Superior temporal gyrus (tissue), 1 donor: ENCODE results near the gene SPRYD4.
"Not testable (repeated sequence)": the region's sequence is repeated elsewhere in the genome, so short reads cannot be mapped to it uniquely, and the experiment has no call there.

ENCODE experiments used
- DNase-seq: peaks from one replicate; pipeline ENCODE4 v3.0.0-alpha.2; 2016; ENCODE audit errors: extremely low spot score

Gene SPRYD4

DNA sequence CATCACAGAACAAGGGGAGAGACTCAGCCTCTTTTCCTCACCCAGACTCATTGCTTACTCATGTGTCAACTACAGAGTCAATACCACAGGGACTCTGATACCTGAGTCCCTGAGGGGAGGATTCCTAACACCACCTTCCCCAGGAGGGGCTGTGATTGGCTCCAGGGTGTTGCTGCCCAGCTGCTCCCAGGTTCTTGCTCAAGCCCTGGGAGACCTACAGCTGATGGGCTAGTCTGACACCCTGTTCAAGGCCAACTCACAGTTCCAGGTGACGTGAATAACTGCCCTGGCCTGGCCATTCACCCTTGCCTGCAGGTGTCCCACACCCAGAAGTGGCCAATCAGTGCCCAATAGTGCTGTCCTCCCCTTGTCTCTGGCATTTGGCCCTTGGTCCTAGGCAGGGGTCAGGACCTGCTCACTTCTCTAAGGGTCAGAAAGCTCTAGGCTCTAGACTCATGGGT is 8.6 kb downstream of the SPRYD4 start:
- DNase-seq: no peak

DNA sequence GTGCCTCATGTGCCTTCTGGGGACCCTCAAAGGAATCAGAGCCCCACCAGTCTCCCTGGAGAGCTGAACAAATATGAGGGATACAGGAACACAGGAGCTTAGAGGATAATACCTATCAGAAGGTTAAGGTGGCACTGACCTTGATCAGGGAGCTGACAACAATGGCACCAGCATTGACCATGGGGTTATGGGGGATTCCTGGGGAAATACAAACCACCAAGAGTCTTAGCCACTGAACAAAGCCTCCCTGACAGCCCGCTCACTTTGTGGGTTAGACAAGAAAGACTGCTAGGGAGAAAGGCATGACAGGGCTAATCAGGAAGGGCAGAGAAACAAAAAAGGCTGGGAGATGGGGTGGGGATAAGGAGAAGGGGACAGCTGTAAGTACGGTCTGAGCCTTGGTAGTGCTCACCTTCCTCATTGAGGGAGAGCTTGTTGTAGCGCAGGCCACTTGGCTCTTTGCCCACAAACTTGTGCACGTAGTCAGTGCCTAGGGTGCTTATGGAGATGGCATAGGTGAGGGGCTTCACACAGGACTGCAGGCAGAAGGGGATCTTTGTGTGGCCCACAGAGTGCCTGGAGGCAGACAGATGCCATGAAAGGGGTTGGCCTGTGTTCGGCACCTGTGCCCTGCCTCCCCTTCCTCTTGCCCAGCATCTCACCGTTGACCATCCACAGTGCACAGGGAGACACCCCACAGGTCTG is 9.3 kb downstream of the SPRYD4 start:
- DNase-seq: no peak

DNA sequence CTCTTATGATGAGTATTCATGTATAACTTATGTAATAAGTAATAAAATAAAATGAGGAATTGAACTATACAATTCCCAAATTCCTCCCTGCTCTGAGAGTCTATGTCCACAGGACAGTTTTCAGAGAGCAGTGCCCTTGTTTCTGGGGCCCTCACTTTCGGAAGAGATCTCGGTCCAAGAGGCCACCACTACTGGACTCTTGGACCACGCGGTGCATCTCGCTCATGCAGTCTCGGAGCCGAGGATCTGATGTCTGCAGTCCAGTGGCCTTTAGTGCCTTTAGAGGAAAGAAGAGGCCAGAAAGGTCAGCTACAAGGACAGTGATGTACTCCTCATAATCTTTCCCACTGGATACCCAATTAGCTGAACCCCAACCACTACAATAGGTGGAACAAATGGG is 11.2 kb downstream of the SPRYD4 start:
- no peak for DNase-seq

DNA sequence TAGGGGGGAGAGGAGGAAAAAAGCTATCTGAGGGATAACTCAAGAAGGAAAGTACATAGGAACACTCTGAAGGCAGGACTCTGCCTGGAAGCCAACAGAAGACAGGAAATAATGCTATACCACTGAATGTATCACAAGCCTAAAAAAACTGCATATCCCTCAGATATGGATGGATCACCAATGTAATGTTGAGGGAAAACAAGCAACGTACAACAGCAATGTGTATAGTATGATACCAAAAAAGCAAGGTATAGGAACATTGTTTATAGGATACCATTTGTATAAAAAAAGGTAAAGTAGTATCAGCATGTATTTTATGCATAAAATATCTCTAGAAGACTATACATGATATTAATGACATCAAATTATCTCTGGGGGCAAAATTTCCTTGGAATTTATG is 16.2 kb downstream of the SPRYD4 start:
- no peak for DNase-seq

DNA sequence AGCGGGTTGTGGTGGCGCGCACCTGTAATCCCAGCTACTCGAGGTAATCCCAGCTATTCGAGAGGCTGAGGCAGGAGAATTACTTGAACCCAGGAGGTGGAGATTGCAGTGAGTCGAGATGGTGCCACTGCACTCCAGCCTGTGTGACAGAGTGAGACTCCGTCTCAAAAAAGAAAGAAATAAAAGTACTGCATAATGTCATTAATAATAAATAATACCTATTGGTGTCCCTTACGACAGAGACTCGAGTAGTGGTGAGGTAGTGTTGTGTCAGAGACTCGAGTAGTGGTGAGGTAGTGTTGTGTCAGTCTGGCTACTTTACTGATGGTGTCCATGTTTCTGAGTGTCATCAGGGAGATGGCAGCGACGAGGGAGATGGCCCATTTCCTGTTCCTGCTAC is 18.3 kb downstream of the SPRYD4 start:
- no peak for DNase-seq

DNA sequence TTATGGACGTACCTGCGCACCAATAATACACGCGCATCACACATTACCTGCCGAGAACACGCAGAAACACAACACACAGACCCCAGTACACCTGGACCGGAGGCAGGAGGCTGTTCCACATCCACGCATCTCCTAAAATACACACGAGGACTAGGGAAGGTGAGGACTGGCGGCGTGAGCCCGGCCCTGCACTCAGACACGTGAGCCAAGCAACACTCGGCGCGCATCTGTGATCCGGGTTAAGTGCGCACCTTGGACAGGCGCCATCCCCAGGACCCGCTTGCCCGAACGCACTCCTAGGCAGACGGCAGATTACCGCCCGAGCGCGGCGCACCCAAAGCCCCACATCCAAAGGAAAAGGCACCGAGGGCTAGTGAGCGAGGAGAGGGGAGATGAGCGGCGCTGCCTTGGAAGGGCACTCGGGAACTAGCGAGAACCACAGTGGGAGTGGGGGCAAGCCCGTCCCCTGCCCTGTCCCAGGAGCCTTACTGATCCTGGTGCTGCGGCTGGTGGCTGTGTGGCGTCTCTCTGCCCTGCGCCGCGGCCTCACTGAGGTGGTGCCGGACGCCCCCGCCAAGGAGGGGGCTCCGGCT is 19.2 kb downstream of the SPRYD4 start:
- DNase-seq: no peak

DNA sequence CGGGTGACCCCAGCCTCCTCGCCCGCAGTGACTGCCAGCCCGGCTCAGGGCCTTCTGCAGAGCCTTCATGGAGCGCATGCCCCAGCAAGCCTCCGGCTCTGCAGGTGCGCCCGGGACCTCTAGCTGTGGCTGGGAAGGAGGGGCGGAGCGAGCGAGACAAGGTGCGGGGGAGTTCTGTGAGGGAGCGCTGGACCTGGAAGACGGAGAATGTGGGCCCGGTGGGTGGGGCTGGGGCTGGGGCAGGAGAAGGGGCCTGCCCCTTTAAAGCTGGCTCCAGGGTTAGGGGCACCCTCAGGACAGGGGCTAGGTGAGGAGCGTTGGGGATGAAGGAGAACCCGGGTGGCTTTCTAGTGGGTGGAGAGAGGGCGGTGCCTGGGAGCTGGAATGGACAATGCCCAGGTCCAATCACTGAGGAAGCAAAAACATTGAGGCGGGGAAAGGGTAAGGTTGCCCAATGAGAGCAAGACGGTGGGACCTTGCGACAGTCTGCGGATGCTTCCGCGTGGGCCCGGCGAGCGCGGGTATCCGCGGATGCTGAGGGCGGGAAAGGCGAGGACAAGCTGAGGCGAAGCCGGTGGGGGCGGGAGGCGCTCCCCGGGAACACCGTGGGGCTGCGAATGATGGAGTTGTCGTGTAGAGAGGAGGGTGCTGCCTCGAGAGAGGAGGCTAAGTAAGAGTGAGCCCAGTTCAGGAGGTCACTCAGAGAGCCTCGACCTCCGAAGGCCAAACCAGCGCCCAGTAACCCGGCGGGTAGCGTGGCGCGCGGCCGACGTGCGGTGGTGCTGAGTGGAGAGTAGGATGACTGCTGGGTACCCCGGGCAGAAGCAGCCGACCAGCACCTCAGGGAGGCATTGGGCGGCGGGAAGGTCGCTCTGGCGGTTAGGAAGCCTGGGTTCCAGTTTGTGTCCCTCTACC is 19.9 kb downstream of the SPRYD4 start, which contains the start of gene GLS2:
TSS of gene GLS2 (minus strand) at position 121 of the 915 bp plus-strand sequence. CDS start at position 78, 43 bp downstream.
- peak; percentile 84 for DNase-seq

DNA sequence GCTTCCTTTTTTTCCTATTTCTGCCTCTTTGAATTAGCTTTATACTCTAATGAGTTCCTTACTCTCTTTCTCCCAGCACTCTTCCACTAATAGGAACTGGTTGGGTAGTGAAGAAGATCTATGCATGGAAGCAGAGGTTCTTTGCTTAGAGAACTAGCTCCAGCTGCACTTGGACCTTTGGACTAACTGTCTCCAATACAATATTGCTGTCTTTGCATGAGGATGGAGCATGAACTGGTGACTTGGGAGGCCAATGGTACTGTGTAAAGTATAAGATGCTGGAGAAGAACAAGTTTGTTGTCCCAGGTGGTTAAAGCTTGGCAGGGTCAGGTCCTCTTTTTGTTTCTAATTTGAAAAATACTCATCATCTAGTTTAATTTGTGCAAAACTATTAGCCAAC is 22.0 kb downstream of the SPRYD4 start:
- DNase-seq: no peak

DNA sequence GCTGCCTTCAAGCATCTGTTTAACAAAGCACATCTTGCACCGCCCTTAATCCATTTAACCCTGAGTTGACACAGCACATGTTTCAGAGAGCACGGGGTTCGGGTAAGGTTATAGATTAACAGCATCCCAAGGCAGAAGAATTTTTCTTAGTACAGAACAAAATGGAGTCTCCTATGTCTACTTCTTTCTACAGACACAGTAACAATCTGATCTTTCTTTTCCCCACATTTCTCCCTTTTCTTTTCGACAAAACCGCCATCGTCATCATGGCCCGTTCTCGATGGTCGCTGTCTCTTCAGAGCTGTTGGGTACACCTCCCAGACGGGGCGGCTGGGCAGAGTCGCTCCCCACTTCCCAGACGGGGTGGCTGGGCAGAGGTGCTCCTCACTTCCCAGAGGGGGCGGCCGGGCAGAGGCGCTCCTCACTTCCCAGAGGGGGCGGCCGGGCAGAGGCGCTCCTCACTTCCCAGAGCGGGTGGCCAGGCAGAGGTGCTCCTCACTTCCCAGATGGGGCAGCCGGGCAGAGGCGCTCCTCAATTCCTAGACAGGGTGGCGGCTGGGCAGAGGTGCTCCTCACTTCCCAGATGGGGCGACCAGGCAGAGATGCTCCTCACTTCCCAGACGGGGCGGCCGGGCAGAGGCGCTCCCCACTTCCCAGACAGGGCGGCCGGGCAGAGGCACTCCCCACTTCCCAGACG is 25.2 kb downstream of the SPRYD4 start:
- DNase-seq: not testable (repeated sequence)

DNA sequence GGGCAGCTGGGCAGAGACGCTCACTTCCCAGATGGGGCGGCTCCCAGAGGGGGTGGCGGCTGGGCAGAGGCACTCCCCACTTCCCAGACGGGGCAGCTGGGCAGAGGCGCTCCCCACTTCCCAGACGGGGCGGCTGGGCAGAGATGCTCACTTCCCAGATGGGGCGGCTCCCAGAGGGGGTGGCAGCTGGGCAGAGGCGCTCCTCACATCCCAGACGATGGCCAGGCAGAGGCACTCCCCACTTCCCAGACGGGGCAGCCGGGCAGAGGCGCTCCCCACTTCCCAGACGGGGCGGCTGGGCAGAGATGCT is 25.7 kb downstream of the SPRYD4 start:
- not testable (repeated sequence) for DNase-seq

DNA sequence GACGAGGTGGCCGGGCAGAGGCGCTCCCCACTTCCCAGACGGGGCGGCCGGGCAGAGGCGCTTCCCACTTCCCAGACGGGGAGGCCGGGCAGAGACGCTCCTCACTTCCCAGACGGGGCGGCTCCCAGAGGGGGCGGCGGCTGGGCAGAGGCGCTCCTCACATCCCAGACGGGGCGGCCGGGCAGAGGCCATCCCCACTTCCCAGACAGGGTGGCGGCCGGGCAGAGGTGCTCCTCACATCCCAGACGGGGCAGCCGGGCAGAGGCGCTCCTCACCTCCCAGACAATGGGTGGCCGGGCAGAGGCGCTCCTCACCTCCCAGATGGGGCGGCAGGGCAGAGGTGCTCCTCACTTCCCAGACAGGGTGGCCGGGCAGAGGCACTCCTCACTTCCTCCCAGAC is 26.1 kb downstream of the SPRYD4 start:
- DNase-seq: not testable (repeated sequence)

DNA sequence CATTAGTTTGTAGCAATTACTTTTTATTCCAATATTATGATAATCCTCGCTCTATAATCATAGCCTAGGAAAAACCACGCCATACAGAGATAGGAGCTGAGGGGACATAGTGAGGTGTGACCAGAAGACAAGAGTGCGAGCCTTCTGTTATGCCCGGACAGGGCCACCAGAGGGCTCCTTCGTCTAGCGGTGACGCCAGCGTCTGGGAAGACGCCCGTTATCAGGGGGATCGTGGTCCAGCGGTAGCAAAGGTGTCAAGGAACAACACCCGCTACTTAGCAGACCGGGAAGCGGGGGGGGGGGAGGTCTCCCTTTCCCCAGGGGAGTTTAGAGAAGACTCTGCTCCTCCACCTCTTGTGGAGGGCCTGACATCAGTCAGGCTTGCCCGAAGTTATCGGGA is 28.3 kb downstream of the SPRYD4 start:
- DNase-seq: peak; percentile 36

DNA sequence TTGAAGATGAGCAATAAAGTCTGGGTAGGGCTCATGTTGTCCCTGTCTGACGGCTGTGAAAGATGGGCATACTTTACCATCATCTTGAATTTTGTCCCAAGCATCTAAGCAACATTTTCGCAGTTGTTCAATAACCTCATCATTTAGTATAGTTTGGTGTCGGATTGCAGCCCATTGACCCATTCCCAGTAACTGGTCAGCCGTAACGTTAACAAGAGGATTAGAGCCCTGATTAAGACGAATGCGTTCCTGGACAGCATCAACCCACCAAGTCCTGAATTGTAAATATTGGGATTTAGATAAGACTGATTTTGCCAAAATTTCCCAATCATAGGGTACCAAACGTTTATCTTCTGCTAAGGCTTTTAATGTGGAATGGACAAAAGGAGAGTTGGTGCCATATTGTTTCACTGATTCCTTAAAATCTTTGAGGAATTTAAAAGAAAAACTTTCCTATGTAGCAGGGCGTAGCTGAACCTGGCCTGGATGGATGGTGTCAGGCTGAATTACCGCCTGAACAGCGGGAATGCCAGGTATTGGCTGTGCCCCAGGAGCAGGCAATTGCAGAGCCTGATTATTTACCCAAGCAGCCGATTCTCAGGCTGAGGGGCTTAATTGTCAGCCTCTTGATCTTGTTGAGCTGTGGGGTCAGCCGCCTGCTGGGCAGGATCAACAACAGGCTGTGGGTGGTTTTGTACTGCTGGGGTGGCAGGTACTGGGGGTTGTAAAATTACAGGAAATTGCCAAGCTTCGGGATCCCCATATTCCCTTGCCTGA is 29.9 kb downstream of the SPRYD4 start:
- DNase-seq: not testable (repeated sequence)

DNA sequence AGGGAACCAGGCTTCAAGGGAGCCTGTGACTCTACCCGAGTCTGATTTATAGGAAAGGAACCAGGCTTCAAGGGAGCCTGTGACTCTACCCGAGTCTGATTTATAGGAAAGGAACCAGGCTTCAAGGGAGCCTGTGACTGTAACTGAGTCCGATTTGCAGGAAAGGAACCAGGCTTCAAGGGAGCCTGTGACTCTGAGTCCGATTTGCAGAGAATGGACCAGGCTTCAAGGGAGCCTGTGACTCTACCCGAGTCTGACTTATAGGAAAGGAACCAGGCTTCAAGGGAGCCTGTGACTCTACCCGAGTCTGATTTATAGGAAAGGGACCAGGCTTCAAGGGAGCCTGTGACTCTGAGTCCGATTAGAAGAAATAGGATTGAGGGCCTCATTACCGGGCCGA is 31.1 kb downstream of the SPRYD4 start:
- not testable (repeated sequence) for DNase-seq

DNA sequence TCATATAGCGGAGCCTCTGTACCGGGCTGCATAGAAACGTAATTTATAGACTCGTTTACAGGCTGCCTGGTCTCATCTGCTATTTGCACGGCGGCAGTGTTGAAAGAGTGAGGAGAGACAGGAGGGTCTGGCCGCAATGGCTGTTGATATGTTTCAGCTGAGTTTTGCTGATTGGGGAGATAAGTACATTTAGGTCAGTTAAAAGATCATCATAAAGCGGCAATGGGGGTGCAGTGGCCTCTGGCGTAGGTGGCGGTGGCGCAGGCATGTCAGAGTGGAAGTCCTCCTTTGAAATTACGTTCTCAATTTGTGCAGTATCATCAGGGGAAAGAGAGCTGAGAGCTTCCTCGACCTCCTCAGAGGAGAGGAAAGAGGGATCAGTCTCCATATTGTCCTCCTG is 31.5 kb downstream of the SPRYD4 start:
- not testable (repeated sequence) for DNase-seq

DNA sequence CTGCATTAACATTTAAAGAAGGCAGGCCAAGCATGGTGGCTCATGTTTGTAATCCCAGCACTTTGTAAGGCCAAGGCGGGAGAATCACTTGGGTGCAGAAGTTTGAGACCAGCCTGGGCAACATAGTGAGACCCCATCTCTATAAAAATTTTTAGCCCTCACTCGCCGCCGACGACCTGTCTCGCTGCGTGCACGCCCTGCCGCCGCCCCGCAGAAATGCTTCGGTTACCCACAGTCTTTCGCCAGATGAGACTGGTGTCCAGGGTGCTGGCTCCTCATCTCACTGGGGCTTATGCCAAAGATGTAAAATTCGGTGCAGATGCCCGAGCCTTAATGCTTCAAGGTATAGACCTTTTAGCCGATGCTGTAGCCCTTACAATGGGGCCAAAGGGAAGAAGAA is 42.4 kb downstream of the SPRYD4 start:
- DNase-seq: no peak

DNA sequence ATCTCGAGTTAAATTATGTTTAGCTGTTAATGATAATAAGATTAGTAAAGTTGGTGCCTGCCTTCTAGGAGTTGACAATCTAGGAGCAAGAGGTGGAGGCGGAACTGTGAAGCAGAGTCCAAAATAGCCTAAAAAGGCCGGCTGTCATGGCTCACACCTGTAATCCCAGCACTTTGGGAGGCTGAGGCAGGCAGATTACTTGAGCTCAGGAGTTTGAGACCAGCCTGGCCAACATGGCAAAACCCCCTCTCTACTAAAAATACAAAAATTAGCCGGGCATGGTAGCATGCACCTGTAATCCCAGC is 45.6 kb downstream of the SPRYD4 start:
- not testable (repeated sequence) for DNase-seq

DNA sequence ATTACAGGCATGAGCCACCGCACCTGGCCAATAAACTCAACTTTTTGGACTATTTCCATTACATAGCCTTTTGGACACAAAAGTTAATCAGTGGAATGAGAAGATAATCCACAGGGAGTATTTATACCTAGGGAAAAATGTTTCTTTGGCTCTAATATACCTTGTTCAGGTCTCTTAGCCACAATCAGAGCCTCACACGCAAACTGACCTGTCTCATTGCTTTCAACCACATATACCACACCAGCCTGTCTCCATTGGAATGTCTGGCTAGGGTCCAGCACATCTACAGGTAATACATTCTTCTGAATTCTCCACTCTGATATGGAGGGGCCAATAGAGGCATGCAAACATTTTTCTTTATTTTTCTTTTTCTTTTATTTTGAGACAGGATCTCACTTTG is 49.5 kb downstream of the SPRYD4 start:
- DNase-seq: no peak

DNA sequence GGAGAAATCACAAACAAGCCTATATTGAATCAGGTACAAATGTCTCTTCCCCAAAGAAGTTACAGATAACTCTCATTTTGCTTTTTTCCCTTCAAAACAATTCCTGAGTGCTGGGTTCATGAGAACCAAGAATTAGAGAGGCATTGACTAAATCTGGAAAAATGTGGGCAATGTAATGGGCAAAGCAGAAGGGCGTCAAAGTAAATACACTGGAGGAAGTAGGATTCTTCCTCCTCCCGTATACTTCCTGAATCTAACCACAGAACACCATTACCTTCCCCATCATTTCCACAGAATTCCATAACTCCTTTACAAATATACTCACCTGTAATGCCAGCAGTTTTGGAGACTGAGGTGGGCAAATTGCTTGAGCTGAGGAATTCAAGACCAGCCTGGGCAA is 50.2 kb downstream of the SPRYD4 start:
- no peak for DNase-seq

DNA sequence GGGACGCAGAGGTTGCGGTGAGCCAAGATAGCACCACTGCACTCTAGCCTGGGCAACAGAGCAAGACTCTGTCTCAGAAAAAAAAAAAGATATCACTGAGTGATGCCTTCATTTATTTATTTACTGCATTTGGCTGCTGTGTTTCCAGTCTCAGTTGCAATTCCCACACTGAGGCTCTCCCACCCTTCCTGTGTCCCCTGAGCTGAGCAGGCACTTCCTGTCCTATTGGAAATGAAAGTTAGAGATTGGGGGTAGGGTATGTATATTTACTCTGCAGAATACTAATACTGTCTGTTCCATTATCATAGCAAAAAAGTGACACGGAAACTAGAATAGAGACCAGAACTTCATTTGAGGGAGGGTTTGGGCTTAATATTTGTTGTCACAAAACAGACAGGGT is 51.7 kb downstream of the SPRYD4 start:
- DNase-seq: no peak

DNA sequence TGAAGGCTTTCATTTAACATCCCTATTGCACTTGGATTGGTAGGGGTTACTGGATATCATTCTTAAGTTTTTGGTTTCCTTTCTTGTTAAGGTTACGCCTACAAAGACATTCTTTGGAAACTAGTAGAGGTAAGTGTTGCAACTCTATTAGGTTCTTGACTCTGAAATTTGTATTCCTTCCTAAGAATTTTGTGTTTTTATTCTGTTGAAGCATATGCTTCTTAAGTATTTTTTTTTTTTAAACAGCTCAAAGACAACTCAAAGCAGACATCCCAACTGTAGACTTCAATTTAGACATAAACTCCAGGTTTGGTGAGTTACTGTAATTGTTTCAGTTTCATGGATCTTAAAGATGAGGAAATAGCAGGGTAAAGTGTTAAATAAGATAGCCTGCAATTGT is 52.1 kb downstream of the SPRYD4 start:
- DNase-seq: no peak
